ENCODE data around the gene GLT6D1.

DNA sequence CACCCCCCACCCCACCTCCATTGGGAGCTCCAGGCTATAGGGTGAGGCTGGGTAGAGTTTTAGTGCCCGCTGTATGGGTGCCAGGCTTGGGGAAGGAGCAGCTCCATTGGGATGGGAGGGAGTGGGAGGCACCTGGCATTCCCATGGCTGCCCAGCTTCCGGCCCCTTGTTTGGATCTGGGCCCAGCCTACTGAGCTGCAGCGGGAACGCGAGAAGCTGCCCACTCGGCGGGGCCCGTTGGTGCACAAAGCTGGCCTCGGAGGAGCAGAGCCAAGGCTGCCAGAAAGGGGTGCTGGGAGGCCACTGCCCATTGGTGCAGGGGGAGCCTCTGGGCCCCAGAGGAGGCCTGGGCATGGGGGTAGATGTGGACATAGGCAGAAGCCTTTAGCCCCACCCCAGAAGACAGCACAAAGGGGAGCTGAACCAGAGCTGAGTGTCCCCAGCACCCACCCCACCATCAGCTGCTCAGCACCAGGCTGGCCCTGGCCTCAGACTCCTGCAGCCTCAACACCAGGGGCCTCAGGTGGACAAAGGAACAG is 28.2 kb upstream of the GLT6D1 start:
- TF ChIP-seq POLR2AphosphoS5 (IDR thresholded peaks at IDR 0.05; ENCODE audit: low read depth, low read length) (no peak), POLR2A (IDR thresholded peaks at IDR 0.05; ENCODE audit: low read depth, low read length) (no peak), TAF1 (IDR thresholded peaks at IDR 0.05; ENCODE audit: low read depth, low read length) (no peak), PAX5 (IDR thresholded peaks at IDR 0.05; ENCODE audit: insufficient read depth, low read length, severe bottlenecking) (no peak)

Data from GM12891 (cell line).